GM04503 (cell line): ENCODE results near the gene CDR2L.

ENCODE experiments used
- DNase-seq: peaks from one replicate; pipeline ENCODE4 v3.0.0-alpha.2; 2012; ENCODE audit warnings: low read depth

Gene CDR2L

DNA sequence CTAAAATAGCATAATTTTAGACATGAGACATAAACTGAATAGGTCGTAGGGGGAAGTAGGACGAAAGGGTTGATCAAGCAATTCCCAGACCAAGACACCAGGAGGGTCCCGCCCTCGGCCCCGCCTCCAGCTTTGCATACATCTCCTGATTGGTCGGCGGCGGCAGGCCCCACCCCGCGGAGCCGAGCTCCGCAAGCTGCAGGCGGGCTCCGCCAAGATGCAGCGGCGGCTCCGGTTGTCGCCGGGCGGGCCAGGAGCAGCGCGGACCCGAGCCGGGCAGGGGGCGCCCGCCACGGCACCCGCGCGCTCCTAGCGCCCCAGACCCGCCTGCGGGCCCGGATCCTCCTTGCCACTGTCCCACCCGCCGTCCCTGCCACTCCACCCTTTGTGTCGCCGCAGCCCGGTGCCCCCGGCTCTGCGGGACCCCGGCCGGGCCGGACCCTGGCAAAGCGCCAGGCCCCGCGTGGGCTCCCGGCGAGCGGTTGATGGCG lies at the start of gene CDR2L:
Gene CDR2L (plus strand): TSS at position 215 of the 491 bp plus-strand sequence. CDS start 412 bp downstream, outside the sequence.
- DNase-seq: no peak

DNA sequence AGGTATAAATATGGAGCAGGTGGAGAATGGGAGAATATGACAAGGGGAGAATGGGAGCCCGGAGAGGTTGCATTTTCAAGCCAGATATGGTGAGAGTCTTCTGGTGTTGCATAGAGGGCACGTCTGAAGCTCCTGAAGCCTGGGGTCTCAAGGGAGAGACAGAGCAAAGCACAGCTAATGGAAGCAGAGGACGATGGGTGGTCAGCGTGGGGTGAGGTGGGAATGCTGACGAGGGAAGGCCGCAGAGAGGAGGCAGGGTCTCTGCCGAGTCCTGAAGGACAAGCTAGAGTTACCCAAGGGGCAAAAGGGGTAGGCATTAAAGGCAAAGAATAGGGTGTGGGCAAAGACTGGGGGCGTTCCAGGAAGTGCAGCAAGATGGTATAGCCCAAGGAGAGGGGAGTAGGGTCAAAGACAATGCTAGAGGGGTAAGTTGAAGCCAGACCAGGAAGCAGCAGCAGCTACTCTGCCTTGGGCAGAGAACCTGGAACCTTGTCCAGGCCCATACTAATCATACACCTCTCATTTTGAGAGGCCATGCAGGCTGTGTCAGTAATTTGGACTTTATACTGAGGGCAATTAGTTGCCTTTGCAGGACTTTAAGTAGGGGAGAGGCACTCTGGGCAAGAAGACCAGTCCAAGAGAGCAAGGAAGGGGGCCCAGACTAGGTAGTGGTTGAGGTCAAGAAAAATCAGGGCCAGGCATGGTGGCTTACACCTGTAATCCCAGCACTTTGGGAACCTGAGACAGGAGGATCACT lies 49.1 kb upstream of the CDR2L start:
- no peak for DNase-seq

DNA sequence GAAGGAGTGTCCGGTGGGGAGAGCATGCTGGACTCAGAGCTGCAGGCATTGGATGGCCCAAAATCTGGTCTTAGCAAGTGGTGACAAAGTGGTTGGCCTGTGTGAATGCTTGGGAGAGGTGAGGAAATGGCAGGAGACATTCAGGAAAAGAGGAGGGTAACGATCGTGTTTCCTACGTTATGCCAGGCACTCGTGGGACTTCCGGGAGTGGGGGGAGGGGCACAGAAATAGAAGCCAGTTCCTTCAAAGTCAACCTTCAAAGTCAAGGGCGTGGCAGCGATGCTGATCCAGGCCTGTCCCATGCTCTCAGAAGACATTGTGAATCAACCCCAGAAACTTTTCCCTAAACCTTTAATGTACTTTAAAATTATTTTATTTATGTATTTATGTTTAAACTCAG lies 47.9 kb upstream of the CDR2L start:
- DNase-seq: no peak

DNA sequence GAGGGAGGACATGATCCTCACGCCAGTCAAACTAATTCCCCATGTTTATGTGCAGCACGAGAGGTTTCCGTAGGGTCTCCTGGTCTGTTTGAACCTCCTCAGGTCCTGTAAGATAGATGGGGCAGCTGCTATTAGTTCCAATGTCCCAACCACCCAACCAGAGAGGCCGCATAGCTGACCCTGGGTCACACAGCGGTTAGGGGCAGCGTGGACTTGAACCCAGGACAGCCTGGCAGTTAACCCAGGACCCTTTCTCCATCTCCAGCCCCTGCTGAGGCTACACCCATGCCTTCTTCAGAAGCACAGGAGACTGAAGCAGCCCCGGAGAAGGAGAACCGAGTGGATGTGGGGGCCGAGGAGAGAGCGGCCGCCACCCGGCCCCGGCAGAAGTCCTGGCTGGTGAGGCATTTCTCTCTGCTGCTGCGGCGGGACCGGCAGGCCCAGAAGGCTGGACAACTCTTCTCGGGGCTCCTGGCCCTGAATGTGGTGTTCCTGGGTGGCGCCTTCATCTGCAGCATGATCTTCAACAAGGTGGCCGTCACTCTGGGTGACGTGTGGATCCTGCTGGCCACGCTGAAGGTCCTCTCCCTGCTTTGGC lies 46.2 kb upstream of the CDR2L start:
- DNase-seq: no peak

DNA sequence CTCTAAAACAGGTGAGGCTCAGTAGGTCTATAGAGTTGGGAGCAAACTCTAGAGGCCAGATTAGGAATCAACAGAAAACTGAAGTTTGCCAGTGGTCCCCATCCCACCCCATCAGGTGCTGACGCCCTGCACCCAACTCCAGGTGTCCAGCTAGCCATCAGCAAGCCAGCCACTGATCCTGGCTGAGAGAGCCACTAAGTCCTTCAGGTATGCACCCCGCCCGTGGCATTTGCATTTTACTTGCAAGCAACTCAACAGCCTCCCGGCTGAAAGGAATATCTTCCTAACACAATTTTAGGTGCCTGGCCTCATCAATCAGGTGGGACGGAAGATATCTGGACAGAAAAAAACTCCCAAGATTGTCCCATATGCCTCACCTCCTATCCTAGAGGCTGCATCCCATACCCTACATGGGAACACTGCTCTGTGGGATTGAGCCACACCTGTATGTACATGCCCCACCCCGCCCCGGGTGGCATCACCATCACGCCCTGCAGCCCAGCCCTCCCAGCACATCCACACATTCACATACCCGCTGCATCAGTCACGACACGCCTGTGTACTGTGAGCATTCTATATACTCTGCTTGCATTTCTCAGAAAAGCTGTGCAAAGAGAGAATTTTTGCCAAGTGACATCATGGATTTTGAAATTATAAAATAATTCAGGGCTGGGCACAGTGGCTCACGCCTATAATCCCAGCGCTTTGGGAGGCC lies 43.5 kb upstream of the CDR2L start:
- no peak for DNase-seq

DNA sequence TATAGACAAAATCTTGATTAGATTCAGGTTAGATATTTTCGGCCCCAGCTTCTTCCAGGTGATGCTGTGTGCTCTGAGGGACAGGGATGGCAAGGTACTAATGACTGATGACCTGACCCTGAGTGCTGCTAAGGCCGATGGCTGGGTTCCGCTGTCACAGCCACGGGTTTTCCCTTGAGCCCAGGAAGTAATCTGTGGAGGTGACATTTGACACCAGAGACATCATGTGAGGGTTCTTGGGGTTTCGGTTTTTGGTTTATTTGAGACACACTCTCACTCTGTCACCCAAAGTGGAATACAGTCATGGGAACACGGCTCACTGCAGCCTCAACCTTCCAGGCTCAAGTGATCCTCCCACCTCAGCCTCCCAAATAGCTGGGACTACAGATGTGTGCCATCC lies 41.9 kb upstream of the CDR2L start:
- no peak for DNase-seq

DNA sequence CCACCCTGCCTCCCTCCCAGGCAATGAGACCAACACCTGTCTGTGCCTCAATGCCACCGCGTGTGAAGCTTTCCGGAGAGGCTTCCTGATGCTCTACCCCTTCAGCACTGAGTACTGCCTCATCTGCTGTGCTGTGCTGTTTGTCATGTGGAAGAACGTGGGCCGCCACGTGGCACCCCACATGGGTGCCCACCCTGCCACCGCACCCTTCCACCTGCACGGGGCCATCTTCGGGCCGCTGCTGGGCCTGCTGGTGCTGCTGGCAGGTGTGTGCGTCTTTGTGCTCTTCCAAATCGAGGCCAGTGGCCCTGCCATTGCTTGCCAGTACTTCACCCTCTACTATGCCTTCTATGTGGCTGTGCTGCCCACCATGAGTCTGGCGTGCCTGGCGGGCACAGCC lies 40.8 kb upstream of the CDR2L start:
- no peak for DNase-seq

DNA sequence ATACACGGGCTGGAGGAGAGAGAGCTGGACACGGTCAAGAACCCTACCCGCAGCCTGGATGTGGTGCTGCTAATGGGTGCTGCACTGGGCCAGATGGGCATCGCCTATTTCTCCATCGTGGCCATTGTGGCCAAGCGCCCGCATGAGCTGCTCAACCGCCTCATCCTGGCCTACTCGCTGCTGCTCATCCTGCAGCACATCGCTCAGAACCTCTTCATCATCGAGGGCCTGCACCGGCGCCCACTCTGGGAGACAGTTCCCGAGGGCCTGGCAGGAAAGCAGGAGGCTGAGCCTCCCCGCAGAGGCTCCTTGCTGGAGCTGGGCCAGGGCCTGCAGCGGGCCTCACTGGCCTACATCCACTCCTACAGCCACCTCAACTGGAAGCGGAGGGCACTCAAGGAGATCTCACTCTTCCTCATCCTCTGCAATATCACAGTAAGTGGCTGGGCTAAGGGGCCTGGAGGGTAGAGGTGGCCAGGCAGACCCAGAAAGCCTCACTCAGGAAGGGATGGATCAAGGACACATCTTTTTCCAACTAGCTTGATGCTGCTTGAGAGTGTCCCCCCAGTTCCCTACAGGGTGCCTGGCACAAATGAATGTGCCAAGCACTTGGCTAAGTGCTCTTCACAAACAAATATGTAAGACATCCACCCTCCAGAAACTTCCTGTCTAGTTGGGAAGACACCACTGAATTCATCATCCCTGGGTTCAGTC lies 40.2 kb upstream of the CDR2L start:
- DNase-seq: no peak

DNA sequence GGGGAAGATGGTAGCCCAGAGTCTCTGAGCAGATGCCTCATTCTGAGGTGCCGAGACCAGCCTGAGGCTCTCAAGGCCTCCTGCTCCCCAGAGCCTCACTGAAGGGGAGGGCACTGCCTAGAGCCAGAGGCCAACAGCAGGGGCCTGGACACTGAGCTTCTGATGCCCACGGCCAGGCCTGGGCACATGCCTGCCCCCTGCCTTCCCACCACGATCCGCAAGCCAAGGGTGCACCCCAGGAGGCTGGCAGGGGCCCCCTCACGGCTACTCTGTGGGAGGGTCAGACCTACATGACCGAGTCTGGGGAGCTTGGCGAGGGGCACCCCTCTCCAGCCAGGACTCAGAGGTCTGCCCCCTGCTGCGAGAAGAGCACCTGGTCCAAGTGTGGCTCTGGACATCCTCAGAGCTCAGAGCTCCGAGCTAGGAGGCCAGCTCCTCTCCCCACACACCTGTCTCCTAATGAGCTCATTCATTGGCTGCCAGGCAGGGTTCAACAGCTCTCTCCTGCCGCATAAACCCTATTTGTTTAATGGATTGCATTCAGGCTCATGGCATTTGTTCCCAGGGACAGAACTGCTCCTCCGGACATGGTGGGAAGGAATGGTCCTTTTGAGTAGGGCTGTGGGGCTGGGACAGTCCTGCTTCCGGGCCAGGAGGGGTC lies 37.8 kb upstream of the CDR2L start:
- DNase-seq: no peak

DNA sequence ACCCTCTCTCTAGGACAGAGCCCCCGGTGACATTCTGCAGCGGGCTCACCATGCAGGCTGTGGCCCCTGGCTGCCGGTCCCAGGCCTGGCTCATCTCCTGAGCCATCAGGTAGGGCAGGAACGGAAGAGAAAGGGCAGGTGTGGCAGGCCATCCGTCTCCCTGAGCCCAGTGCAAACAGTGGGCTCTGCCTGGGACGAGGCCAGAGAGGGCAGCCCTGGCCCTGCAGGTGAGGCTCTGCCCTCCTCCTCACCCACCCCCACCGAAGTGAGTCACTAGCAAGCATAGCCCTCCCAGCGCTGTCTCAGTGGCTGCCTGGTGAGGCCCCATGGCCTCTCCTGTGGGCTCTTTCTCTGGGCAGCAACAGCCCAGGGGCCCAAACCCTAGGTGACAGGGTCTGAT lies 37.2 kb upstream of the CDR2L start:
- no peak for DNase-seq

DNA sequence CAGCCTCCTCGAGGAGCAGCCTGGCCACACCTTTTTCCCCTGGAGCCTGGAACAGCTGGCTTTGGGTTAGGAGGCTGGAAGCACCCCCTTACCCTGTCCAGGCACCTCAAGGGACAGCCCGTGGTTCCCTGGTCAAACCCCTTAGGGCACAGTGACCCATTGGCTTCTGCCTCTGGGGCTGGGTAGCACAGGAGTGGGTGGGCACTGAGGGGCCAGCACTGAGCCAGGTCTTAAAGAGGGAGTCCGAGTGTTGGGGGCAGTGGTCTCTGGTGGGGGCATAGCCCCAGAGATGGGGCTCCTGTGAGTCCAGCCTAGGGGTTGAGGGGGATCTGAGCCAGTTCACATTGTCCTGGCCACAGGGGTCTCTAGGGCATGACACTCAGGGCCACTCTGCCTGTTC lies 36.4 kb upstream of the CDR2L start:
- no peak for DNase-seq

DNA sequence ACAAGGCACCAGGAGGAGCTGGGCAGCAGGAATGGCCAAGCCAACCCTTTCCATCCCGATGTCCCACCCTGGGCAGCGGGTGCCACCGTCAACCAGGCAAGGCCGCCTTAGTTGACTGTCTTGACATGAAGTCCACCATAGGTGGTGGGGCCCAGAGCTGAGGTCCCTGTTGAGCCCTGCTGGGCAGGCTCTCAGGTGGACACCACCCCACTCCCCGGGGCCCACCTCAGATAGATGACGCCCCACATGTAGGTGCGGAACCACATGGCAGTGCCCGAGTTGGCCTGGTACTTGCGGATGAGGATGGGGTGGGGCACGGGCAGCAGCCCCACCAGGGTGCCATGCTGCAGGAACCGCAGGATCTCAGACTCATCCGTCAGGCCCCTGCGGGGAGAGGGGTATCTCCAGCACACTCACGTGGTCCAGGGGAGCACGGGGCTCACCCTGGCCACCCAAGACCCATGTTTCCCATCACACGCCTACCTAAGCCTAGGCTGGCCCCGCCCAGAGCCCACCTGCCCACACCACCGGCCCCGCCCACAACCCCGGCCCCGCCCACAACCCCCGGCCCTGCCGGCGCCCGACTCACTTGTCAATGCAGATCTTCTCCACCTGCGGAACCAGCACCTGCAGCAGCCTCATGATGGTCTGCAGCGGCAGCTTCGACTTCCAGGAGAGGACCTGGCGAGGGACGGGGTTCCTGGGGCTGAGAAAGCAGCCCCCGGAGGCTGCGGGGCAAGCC lies 35.6 kb upstream of the CDR2L start:
- no peak for DNase-seq

DNA sequence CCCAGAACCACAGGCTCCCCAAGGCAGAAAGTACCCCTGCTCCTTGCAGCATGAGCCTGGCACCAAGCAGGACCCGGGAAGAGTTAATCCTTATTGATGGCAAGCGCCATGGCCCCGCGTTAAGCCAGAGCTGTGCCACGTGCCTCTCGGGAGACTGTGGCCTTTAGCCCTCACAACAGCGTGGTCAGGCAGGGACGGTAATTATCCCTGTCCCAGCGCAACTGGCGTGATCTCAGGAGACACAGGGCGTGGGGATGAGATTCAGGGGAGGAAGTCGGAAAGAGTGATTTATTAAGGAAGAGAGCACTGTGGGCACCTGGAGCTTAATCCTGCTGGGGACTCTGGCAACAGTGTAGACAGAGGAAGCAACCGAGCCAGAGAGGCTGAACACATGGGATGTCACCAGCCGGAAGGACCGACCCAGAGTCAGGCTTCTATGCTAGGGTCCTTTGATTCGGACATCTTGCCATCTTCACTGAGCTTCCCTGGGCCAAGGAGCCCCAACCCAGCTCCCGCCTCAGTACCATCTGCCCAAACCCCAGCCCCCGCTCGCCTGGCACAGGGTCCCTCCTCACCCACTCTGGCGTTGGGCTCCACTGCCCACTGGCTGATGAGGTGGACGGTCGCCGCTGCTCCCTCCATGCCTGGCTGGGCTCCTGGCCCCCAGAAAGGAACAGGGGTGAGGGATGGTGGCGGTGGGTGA lies 34.9 kb upstream of the CDR2L start:
- DNase-seq: no peak

DNA sequence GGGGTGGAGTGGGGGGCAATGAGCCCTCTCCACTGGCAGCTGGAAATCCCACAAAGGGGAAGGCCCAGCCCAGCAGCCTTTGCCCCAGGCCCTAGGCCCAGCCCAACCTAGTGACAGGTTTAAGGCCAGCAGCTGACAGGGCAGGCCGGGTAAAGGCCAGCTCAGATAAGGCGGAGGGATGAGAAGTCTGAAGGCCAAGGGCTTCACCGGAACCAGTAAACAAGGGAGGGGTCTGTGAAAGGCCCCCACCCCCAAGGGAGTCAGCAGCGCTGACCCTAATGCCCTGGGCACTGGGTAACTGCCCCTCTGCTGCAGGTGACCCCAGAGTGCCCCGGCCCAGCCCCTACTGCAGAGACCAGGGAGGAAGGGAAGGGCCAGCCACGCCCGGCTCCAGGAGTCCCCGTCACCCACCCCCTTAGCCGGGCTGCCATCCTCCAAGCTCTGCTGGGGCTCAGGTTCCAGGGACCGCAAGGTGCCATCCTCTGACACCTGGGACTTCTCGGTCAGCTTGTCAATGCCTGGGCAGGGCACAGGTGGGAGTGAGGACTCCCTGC lies 34.2 kb upstream of the CDR2L start:
- DNase-seq: no peak

DNA sequence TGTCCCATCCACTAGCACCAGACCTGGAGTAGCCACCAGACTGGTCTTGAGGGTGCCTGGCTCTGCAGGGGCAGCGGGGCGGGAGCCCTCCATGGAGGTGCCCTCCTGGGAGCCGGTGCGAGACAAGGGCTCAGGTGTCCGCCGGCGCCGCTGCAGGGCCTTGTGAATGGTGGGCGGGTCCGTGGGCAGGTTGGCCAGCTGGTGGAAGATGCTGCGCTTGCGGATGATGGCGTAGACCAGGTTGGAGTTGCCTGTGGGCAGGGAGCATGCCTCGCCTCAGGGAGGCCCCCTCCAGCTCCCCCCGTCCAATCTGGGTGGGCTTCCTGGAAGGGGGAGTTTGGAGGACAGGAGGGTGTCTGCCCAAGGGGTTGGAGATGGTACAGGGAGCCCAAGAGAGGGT lies 33.3 kb upstream of the CDR2L start:
- no peak for DNase-seq

DNA sequence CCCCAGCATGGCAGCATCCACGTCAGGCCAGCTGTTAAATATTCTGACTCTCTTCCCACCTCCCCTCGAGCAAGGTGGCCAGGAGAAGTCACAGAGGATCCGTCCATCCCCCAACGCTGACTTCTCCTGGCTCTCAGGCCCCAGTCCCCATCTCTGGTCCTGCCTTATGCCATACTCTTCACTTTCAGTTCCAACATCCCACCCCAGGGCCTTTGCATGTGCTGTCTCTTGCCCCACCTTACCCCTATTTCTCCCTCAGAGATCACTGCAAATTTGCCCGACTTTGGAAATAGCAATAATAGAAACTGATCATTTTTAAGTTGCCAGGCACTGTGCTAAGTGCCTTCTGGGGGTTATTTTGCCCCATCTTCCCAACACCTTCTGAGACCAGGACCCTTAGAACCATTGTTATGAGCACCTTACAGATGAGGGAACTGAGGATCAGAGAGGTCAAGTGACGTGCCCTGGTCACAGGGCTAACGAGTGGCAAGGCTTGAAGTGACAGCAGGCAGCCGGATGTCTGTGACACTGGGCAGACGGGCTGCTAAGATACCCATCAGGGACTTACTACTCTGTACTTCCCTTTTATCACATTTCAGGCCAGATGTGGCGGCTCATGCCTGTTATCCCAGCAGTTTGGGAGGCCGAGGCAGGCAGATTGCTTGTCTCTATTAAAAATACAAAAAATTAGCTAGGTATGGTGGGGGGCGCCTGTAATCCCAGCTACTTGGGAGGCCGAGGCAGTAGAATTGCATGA lies 32.6 kb upstream of the CDR2L start:
- DNase-seq: no peak

DNA sequence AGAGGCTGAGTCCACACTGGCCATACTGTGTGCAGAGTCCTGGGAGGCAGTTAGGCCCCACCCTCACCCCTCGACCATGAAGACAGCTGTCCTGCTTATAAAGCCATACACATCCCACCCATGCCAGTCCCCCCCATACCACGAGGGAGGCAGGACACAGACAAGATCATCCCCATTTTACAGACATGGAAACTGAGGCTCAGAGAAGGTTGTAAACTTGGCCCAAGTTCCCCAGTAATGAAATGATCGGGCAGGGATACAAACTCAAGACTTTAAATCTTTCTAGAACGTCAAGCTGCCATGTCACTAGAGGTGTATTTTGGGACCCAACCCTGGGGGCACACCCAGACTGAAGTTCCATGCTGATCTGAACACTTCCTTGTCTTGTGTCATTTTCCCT lies 31.3 kb upstream of the CDR2L start:
- DNase-seq: no peak

DNA sequence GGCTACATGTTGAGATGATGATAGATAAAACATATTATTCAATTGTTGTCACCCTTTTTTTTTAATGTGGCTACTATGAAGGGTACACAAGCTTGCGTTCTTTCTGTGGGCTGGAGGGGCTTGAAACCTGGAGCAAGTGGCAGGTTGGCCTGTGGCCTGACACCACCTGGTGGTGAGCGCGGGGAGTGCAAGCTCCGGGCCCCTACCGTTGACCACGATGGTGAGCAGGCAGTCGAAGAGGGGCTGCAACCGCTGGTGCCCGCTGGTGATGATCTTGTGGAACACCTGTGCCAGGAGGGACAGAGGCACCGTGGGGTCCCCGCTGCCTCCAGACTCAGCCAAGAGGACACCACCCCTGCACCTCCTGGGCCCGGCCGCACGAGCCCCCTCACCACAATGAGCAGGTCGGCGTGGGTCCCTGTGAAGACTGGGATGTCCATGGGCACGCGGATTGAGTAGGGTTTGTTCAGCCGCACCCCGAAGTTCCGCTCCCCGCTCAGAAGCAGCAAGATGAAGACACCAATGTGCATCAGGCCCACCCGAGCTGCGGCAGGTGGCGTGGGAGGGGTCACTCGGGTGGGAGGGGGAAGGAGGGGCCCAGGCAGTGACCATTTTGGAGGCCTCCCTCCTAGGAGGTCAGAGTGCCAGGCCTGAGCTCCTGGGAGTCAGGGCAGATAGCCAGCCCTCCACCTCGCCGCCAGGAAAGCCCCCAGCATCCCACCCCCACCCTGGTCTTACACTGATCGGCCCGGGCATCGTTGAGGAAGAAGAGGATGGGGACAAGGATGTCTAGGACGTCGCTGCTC lies 29.3 kb upstream of the CDR2L start:
- no peak for DNase-seq
